Head of caudate nucleus (tissue), 42 donors: ENCODE results near the gene HPCAL4.

Experiments used
- DNase-seq, 42 donors: peaks; one replicate each; pipeline versions ENCODE4 v3.0.0 to v3.0.0-alpha.2; 2020 to 2021; ENCODE audit warnings: mixed read lengths in 7 of 42
- intact Hi-C: fragments of 100-400 bp; cut with DNase I; formaldehyde crosslinking; loops from one replicate; pipeline ENCODE4 v1.15.0; 2022

HPCAL4 gene

GRCh38 chr1:39683591-39684312 is 7.5 kb downstream of the HPCAL4 start:
- peak in 2 of 42 donors; percentile 3 to 23 for DNase-seq
- intact Hi-C loops: no loop called here

GRCh38 chr1:39681999-39682398 is 9.2 kb downstream of the HPCAL4 start:
- intact Hi-C loops: no loop called here
- DNase-seq: no peak

GRCh38 chr1:39681294-39681693 is 9.9 kb downstream of the HPCAL4 start:
- DNase-seq: no peak
- intact Hi-C loops: no loop called here

- intact Hi-C loops: no loop called here
- DNase-seq: no peak
These were observed 10.5 kb downstream of the HPCAL4 start for GRCh38 chr1:39680751-39681150.

GRCh38 chr1:39679821-39680220 is 11.4 kb downstream of the HPCAL4 start:
- intact Hi-C loops: no loop called here
- DNase-seq: no peak

- DNase-seq: no peak
- intact Hi-C loops: no loop called here
These were observed 12.3 kb downstream of the HPCAL4 start for GRCh38 chr1:39678889-39679288.

GRCh38 chr1:39677645-39678044 is 13.6 kb downstream of the HPCAL4 start:
- DNase-seq: no peak
- intact Hi-C loops: no loop called here

- peak in 1 of 42 donors; percentile 43 for DNase-seq
- intact Hi-C loops: no loop called here
These were observed 14.2 kb downstream of the HPCAL4 start for GRCh38 chr1:39676948-39677548.

- peak in 7 of 42 donors; percentile 13 to 58 (median 34) for DNase-seq
- intact Hi-C loops: no loop called here
These were observed 16.0 kb downstream of the HPCAL4 start for GRCh38 chr1:39675220-39675619.

GRCh38 chr1:39673215-39673614 is 18.0 kb downstream of the HPCAL4 start:
- intact Hi-C loops: no loop called here
- no peak for DNase-seq

GRCh38 chr1:39672551-39672947 is 18.7 kb downstream of the HPCAL4 start:
- DNase-seq: peak in 9 of 42 donors; percentile 24 to 70 (median 37)
- intact Hi-C loops: no loop called here

- peak in 35 of 42 donors; percentile 24 to 71 (median 46) for DNase-seq
- intact Hi-C loops: no loop called here
These were observed 19.3 kb downstream of the HPCAL4 start, which contains the start of gene NT5C1A for GRCh38 chr1:39671793-39672550. NT5C1A (minus strand) TSS chr1:39672107; CDS start chr1:39672038, 69 bp downstream.

- DNase-seq: peak in 34 of 42 donors; percentile 22 to 72 (median 48)
- intact Hi-C loops: no loop called here
These were observed 19.8 kb downstream of the HPCAL4 start for GRCh38 chr1:39671433-39671792.

GRCh38 chr1:39670689-39671088 is 20.5 kb downstream of the HPCAL4 start:
- no peak for DNase-seq
- intact Hi-C loops: no loop called here

- peak in 5 of 42 donors; percentile 17 to 68 (median 32) for DNase-seq
- intact Hi-C loops: no loop called here
These were observed 22.3 kb downstream of the HPCAL4 start for GRCh38 chr1:39668894-39669293.

GRCh38 chr1:39668111-39668510 is 23.1 kb downstream of the HPCAL4 start:
- intact Hi-C loops: no loop called here
- peak in 13 of 42 donors; percentile 26 to 66 (median 42) for DNase-seq

- no peak for DNase-seq
- intact Hi-C loops: no loop called here
These were observed 24.5 kb downstream of the HPCAL4 start for GRCh38 chr1:39666772-39667171.

GRCh38 chr1:39663559-39663958 is 27.7 kb downstream of the HPCAL4 start:
- intact Hi-C loops: no loop called here
- DNase-seq: no peak

- no peak for DNase-seq
- intact Hi-C loops: no loop called here
These were observed 28.4 kb downstream of the HPCAL4 start for GRCh38 chr1:39662861-39663260.

- intact Hi-C loops: no loop called here
These were observed 31.7 kb downstream of the HPCAL4 start for GRCh38 chr1:39659538-39659937.

More at GRCh38 chr1:39659538-39659937, 31.7 kb downstream of the HPCAL4 start:
- DNase-seq: no peak
